GM19023 (cell line): Measurements from ENCODE around the gene STX12.
"Not testable (repeated sequence)": the region's sequence is repeated elsewhere in the genome, so short reads cannot be mapped to it uniquely, and the experiment has no call there.

Experiments
- ATAC-seq: cut with Tn5 transposase; IDR thresholded peaks from one replicate; pipeline ENCODE4 v1.9.1; 2021; ENCODE audit warnings: mild to moderate bottlenecking, moderate library complexity; ENCODE audit not compliant: unreplicated experiment

STX12 gene

DNA sequence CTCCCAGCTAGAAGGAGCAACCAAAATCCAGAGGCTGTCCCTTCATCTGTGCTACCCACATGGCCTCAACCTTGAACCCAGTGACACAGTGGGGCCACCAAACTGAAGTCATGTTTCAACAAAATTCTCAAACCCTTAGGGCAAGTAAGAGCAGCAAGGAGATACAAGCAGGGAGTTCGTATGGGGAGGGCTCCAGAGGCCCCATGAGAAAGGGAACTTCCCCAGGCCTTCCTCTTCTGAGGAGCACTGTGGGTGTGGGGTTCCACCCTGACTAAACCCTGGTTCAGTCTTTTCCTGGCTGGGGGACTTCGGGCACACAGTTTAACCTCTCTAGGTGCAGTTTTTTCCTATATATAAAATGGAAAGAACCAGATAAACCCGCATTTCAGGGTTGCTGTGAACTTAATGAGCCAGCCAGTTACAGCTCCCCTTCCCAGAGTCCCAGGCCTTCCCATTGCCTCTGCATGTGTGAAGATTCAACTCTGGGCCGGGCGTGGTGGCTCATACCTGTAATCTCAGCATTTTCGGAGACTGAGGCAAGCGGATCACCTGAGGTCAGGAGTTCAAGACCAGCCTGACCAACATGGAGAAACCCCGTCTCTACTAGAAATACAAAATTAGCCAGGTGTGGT, 91.4 kb downstream of the STX12 start:
- no peak for ATAC-seq

- no peak for ATAC-seq
These were observed 92.8 kb downstream of the STX12 start for GRCh38 chr1:27865821-27866220.

DNA sequence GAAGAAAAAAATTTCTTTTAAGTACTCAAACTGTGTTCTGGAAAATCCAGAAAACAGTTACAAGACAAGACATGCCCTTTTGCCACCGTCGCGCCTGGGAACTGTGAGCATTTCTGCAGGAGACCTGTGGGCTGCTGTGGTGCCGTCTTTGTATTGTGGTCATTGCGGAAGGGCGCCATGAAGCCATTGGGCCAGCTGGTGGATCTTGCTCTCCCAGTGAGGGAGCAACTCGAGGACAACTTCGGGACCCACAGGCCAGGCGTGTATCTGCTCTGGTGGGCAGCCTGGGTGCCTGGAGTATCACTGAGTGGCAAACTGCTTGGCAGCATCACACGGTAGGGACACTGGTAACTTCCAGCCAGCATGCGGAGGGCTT, 95.5 kb downstream of the STX12 start:
- ATAC-seq = no peak

- ATAC-seq = no peak
These were observed 96.1 kb downstream of the STX12 start for GRCh38 chr1:27868932-27869718.

DNA sequence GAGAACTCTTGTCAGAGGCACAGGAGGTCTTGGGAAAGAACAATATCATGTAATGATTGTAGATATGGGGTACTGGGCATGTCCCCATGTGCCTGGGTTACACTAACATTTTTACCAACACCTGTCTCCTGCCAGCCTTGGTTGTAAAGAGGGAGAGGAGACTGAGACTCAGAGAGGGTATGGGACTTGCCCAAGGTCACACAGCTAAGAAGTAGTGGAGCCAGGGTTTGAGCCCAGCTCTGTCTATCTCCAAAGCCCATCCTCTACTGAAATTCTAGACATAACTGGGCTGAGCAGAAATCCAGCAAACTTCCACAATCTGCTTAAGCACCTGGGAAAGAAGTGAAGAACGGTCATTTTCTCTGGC, 96.7 kb downstream of the STX12 start:
- no peak for ATAC-seq

- not testable (repeated sequence) for ATAC-seq
These were observed 98.1 kb downstream of the STX12 start for GRCh38 chr1:27871076-27871475.

- no peak for ATAC-seq
These were observed 99.2 kb downstream of the STX12 start, which contains the start of gene THEMIS2 for GRCh38 chr1:27872059-27872801. Gene THEMIS2 (plus strand): TSS chr1:27872544. CDS start chr1:27872572, 28 bp downstream.

DNA sequence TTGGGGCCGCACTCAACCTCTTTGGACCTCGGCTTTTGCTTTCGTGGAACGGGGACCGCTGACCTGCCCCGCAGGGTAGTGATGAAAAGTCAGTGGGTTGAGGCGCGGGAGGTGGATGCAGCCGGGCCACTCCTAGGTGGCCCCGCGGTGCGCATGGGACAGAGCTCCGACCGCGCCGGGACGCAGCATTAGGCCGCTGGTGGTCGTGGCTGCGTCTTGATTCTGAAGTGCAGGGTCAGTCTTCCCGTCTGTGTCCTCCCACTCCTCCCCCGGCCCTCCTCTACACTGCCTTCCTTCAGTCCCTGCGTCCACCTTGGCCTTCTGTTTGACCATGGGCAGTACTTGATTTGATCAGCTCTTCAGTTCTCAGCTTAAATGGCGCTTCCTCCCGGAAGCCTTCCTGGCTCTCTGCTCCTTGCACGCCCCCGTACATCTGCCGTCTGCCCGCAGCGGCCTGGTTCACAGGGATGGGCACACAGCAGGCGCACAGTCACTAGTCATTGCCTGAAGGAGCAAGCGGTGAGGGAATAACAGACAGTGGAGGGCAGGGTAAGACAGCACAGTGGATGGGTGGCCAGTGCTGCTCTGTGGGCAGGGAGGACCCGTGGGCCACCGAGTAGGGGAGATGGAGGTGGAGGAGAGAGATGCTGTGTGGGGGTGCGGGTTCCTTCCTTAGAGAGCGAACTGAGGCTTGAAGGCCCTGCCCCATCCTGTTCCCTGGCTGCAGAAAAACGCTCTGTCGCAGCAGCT, 100.0 kb downstream of the STX12 start:
- ATAC-seq = no peak

DNA sequence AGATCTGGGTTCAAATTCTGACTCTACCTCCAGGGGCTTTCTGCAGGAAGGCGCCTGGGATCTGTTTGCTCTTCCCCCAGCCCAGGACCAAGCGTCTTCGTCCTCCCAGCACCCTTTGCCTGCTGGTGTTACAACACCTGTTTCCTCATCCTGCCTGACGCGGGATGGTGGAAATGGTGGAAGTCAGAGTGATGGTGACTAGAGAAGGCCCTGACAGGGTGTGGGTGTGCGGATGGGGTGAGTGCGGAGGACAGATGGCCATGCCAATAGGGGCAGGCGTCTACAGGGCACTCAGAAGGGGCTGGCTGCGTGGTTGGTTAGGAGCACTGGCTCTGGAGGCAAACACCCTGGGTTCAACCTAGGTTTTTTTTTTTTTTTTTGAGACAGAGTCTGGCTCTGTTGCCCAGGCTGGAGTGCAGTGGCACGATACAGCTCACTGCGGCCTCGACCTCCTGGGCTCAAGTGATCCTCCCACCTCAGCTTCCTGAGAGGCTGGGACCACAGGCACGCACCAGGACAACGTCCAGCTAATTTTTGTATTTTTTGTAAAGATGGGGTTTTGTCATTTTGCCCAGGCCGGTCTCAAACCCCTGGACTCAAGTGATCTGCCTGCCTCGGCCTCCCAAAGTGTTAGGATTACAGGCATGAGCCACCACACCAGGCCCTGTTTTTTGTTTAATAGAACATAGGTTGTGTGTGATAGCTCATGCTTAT, 100.8 kb downstream of the STX12 start:
- ATAC-seq = no peak
